Adrenal gland (tissue), 12 donors: ENCODE measurements around the gene SNX25. TPM values are rescaled to one million over a fixed set of nuclear protein-coding genes. Genes with fewer than 3 reads are reported as not detected.

ENCODE experiments used
- DNase-seq, 7 donors: peaks; one replicate each; pipeline ENCODE4 v3.0.0-alpha.2; 2019 to 2020
- H3K27ac ChIP-seq, 5 donors: fragments of 200-600 bp; sonication (generic) in 4 of 5; 1 replicate in 3 of 5; 2 replicates in 2 of 5; pipeline versions ENCODE4 v1.5.1 to v1.8.0; 2016 to 2020; ENCODE audit warnings: mild to moderate bottlenecking in 1 of 5
- H3K27me3 ChIP-seq: fragments of 200-600 bp; 2 replicates; pipeline ENCODE4 v1.8.0; 2021
- H3K36me3 ChIP-seq, 2 donors: fragments of 200-600 bp; replicated peaks in 1 of 2; 1 replicate in 1 of 2; 2 replicates in 1 of 2; pipeline versions ENCODE4 v1.5.1 to v1.8.0; 2018 to 2022
- H3K4me1 ChIP-seq, 2 donors: fragments of 200-600 bp; replicated peaks in 1 of 2; 1 replicate in 1 of 2; 2 replicates in 1 of 2; pipeline versions ENCODE4 v1.5.1 to v1.8.0; 2018 to 2021
- H3K4me3 ChIP-seq, 4 donors: fragments of 200-600 bp; sonication (generic) in 3 of 4; one replicate each; pipeline ENCODE4 v1.5.1; 2016 to 2018
- H3K9me3 ChIP-seq, 3 donors: fragments of 200-600 bp; sonication (generic) in 1 of 3; replicated peaks in 1 of 3; 1 replicate in 2 of 3; 2 replicates in 1 of 3; pipeline versions ENCODE4 v1.5.1 to v1.8.0; 2016 to 2021
- POLR2A ChIP-seq, 2 donors: fragments of 450-650 bp; IDR thresholded peaks; one replicate each; pipeline ENCODE4 v1.6.1; 2017; ENCODE audit warnings: antibody characterized with exemption in 2 of 2, mild to moderate bottlenecking in 2 of 2, moderate library complexity in 1 of 2
- WGBS, 4 donors: extraction: QIAGEN DNeasy Blood & Tissue Kit in 2 of 4; methylation state at CpG; one replicate each; pipeline versions ENCODE4 v1.1.5 to v1.1.7; 2013 to 2017; 5-methylcytosine and 5-hydroxymethylcytosine counted together
- intact Hi-C, 2 donors: fragments of 100-400 bp; cut with DNase I; formaldehyde crosslinking; loops; one replicate each; pipeline versions ENCODE4 v1.14.1 to v1.15.0; 2022 to 2023
- polyA plus RNA-seq, 3 donors: library from polyadenylated mRNA; stranded (reverse); fragments of 200-250 nt in 2 of 3; fragments of 350-450 nt in 1 of 3; fragmentation: Illumina TruSeq in 1 of 3; extraction: RNeasy Lipid Tissue Mini Kit (QIAGEN cat#74804) in 1 of 3; gene quantifications; one replicate each; pipeline ENCODE4 v1.2.3, GENCODE V29; 2013 to 2014
- total RNA-seq, 9 donors: library from RNA; depleted of rRNA in 4 of 9; stranded (reverse); fragments of >200 nt in 4 of 9; fragments of 120-200 nt in 1 of 9; fragmentation: NEBNext Ultra II Directional in 1 of 9; extraction: Animal tissue kit (Norgen Biotek cat#: 25700) in 1 of 9; gene quantifications; one replicate each; pipeline versions ENCODE4 v1.1.0 to v1.2.4, GENCODE V29; 2013 to 2023
- TF ChIP-seq, protein P1 (sequence below), 6 experiments: fragments of 450-650 bp in 4 of 6; fragments of 200-600 bp in 2 of 6; sonication (generic) in 1 of 6; IDR thresholded peaks; 1 replicate in 5 of 6; 2 replicates in 1 of 6; pipeline versions ENCODE4 v1.5.1 to v1.8.0; 2016 to 2021; ENCODE audit warnings: antibody characterized with exemption in 6 of 6, mild to moderate bottlenecking in 2 of 6, moderate library complexity in 1 of 6
- donor health status: healthy with polysubstance abuse.
- donor health status: Bipolar disorder and iron deficiency.
- donor health status: DM: yes; HTN: yes; CAD: no.
- donor health status: DM: no; HTN: no; CAD: no.
- donor health status: DM: no; HTN: no; CAD: no.
- donor health status: DM: yes; HTN: yes; CAD: no.

Gene SNX25
- total and polyA plus RNA-seq, 12 donors: 4.7 to 29.3 (median 13.3) TPM

DNA sequence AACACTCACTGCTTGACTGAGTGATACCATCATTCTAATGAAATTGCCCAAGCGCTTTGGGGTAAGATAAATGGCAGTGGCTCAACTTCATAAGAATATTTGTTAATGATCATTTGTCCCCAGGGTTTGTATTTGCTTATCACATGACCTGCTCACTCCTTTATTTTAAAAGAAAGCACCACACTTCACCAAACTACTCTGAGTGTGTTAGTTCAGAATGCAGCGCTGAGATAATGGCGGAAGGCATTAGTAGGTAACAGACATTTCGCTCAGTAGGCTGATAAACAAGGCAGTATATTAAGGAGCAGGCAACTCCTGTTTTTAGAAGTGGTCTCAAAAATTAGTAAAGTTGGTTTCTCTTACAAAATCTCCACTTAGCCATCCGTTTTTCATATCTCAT lies 1.6 kb downstream of the SNX25 start:
- H3K27me3 ChIP-seq: no peaks in the 10 kb centered on the region
- peak overlapping the region in 2 of 4 donors; percentile 36 to 93 for H3K4me3 ChIP-seq
- TF ChIP-seq, protein P1, sequence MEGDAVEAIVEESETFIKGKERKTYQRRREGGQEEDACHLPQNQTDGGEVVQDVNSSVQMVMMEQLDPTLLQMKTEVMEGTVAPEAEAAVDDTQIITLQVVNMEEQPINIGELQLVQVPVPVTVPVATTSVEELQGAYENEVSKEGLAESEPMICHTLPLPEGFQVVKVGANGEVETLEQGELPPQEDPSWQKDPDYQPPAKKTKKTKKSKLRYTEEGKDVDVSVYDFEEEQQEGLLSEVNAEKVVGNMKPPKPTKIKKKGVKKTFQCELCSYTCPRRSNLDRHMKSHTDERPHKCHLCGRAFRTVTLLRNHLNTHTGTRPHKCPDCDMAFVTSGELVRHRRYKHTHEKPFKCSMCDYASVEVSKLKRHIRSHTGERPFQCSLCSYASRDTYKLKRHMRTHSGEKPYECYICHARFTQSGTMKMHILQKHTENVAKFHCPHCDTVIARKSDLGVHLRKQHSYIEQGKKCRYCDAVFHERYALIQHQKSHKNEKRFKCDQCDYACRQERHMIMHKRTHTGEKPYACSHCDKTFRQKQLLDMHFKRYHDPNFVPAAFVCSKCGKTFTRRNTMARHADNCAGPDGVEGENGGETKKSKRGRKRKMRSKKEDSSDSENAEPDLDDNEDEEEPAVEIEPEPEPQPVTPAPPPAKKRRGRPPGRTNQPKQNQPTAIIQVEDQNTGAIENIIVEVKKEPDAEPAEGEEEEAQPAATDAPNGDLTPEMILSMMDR (IDR thresholded peaks at IDR 0.05): no peak
- no peak for TF ChIP-seq POLR2A (IDR thresholded peaks at IDR 0.05)
- no peaks in the 10 kb centered on the region for H3K9me3 ChIP-seq
- intact Hi-C loops: no loop called here
- peaks cover 5 to 21% of the 10 kb centered on the region in 2 donors for H3K4me1 ChIP-seq
- peak in 1 of 7 donors; percentile 46 for DNase-seq
- WGBS, 4 donors: 60 to 67% (median 65%) methylated on average over 5 of the region's 5 CpGs
- H3K36me3 ChIP-seq: no peaks in the 10 kb centered on the region
- peak overlapping the region in 2 of 5 donors; percentile 92 to 96 for H3K27ac ChIP-seq

DNA sequence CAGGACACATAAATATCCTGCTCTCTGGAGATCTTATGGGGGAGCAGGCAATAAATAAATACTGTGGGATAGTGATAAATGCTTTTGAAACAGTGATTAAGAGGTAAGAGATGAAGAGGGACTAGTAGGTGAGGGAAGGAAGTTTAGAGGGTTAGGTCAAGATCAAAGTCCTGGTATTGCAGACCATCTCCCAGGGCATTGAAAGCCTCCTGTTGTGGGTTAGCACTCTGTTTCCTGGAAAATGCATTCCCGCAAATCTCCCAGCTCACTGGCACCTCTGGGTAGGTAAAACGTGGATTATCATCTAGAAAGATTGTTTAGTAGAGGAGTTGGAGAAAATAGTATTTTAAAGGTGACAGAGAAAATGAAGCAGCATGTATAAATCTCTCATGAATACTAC lies 2.2 kb downstream of the SNX25 start:
- Histone ChIP-seq H3K36me3 (no peaks in the 10 kb centered on the region), H3K9me3 (no peaks in the 10 kb centered on the region), H3K4me1 (peaks cover 5 to 21% of the 10 kb centered on the region in 2 donors), H3K4me3 (no peak overlapping the region), H3K27ac (no peak overlapping the region), H3K27me3 (no peaks in the 10 kb centered on the region)
- TF ChIP-seq, protein P1 (IDR thresholded peaks at IDR 0.05): no peak
- TF ChIP-seq POLR2A (IDR thresholded peaks at IDR 0.05): no peak
- 70 to 82% (median 73%) methylated on average over 2 of the region's 2 CpGs for WGBS, 4 donors
- no peak for DNase-seq
- intact Hi-C loops: no loop called here

DNA sequence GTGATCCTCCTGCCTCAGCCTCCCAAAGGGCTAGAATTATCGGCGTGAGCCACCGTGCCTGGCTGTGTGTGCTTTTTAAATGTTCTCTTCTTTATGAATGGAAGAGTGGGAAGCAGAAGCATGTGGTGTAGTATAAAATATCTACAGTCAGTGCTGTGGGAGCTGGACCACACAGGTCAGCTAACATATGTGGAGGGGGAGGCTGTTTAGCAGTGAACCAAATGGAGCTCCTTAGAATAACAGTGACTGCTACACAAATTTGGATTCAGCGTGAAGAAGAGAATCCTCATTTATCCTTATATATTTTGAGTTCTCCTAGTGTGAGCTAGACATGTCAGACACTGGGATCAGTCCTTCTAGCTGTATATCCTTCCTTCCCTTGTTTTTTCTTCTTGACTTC lies 3.2 kb downstream of the SNX25 start:
- H3K36me3 ChIP-seq: no peaks in the 10 kb centered on the region
- 94 to 98% (median 97%) methylated on average over 4 of the region's 4 CpGs for WGBS, 4 donors
- intact Hi-C loops: no loop called here
- H3K27me3 ChIP-seq: no peaks in the 10 kb centered on the region
- no peak for DNase-seq
- H3K4me3 ChIP-seq: no peak overlapping the region
- TF ChIP-seq, protein P1 (IDR thresholded peaks at IDR 0.05): no peak
- no peak for TF ChIP-seq POLR2A (IDR thresholded peaks at IDR 0.05)
- no peaks in the 10 kb centered on the region for H3K9me3 ChIP-seq
- H3K4me1 ChIP-seq: peaks cover 5 to 21% of the 10 kb centered on the region in 2 donors
- H3K27ac ChIP-seq: no peak overlapping the region

DNA sequence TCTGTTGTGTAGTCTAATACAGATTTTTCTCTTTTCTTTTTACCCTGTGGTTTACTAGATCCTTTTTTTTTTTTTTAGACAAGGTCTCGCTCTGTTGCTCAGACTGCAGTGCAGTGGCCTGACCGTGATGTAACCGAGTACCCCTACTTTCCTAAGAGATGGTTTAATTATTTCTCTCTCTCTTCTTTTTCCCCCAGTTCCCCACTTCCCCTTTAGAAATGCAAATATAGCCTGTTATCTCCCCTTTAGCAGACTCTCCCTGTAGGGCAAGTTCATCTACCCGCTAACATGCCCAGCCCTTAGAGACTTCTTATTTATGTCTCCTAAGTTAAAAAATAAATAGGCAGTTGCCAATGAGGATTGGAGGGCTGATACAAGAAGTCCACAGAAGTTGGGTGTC lies 4.5 kb downstream of the SNX25 start:
- Histone ChIP-seq H3K4me3 (no peak overlapping the region), H3K4me1 (peaks cover 5 to 18% of the 10 kb centered on the region in 2 donors), H3K27ac (no peak overlapping the region), H3K9me3 (no peaks in the 10 kb centered on the region), H3K36me3 (no peaks in the 10 kb centered on the region), H3K27me3 (no peaks in the 10 kb centered on the region)
- 87 to 93% (median 90%) methylated on average over 4 of the region's 4 CpGs for WGBS, 4 donors
- DNase-seq: no peak
- intact Hi-C loops: no loop called here
- no peak for TF ChIP-seq POLR2A (IDR thresholded peaks at IDR 0.05)
- TF ChIP-seq, protein P1 (IDR thresholded peaks at IDR 0.05): no peak
